Loucy (cell line): ENCODE data around the gene PDCD2.

Source experiments
- H2AFZ ChIP-seq: fragments of 200-600 bp; sonication (generic); 2 replicates; pipeline ENCODE4 v1.6.0; 2016; ENCODE audit warnings: antibody characterized with exemption, mild to moderate bottlenecking, low read length, moderate library complexity
- H3F3A ChIP-seq: fragments of 200-600 bp; 2 replicates; pipeline ENCODE4 v1.6.0; 2016; ENCODE audit warnings: antibody characterized with exemption, low read depth, mild to moderate bottlenecking
- H3K27me3 ChIP-seq: fragments of 200-600 bp; sonication (generic); 2 replicates; pipeline ENCODE4 v1.6.1; 2014; ENCODE audit warnings: low read length, mild to moderate bottlenecking; ENCODE audit not compliant: insufficient read depth, poor library complexity, severe bottlenecking
- H3K36me3 ChIP-seq: fragments of 200-600 bp; sonication (generic); 2 replicates; pipeline ENCODE4 v1.6.1; 2016; ENCODE audit warnings: low read length; ENCODE audit not compliant: insufficient read depth
- H3K4me1 ChIP-seq: fragments of 200-600 bp; sonication (generic); 2 replicates; pipeline ENCODE4 v1.5.1; 2014; ENCODE audit warnings: low read length, mild to moderate bottlenecking; ENCODE audit not compliant: insufficient read depth, poor library complexity, severe bottlenecking
- H3K4me2 ChIP-seq: fragments of 200-600 bp; sonication (generic); 2 replicates; pipeline ENCODE4 v1.6.0; 2014; ENCODE audit warnings: antibody characterized with exemption, low read length, low read depth, mild to moderate bottlenecking; ENCODE audit not compliant: poor library complexity, severe bottlenecking
- H3K4me3 ChIP-seq: fragments of 200-600 bp; sonication (generic); 2 replicates; pipeline ENCODE4 v1.5.1; 2014; ENCODE audit warnings: low read length, mild to moderate bottlenecking, mixed read lengths; ENCODE audit not compliant: poor library complexity, severe bottlenecking
- H3K79me2 ChIP-seq: fragments of 200-600 bp; sonication (generic); 2 replicates; pipeline ENCODE4 v1.6.1; 2014; ENCODE audit warnings: low read length; ENCODE audit not compliant: insufficient read depth
- H3K9ac ChIP-seq: fragments of 200-600 bp; sonication (generic); 2 replicates; pipeline ENCODE4 v1.6.0; 2014; ENCODE audit warnings: mild to moderate bottlenecking, low read depth, low read length, moderate library complexity; ENCODE audit not compliant: poor library complexity, severe bottlenecking
- H3K9me2 ChIP-seq: fragments of 200-600 bp; sonication (generic); replicated peaks from 2 replicates; pipeline ENCODE4 v1.6.1; 2016; ENCODE audit warnings: low read depth, low read length, mixed read lengths
- H3K9me3 ChIP-seq: fragments of 200-600 bp; sonication (generic); 2 replicates; pipeline ENCODE4 v1.6.1; 2014; ENCODE audit warnings: mild to moderate bottlenecking, antibody characterized with exemption, low read length, low read depth; ENCODE audit not compliant: insufficient read depth
- H4K20me1 ChIP-seq: fragments of 200-600 bp; sonication (generic); 2 replicates; pipeline ENCODE4 v1.6.0; 2014; ENCODE audit warnings: antibody characterized with exemption, low read length, mild to moderate bottlenecking; ENCODE audit not compliant: insufficient read depth, poor library complexity, severe bottlenecking
- EZH2phosphoT487 ChIP-seq: fragments of 200-600 bp; IDR thresholded peaks from 2 replicates; pipeline ENCODE4 v1.6.1; 2018; ENCODE audit warnings: antibody characterized with exemption, mild to moderate bottlenecking, moderate library complexity, borderline replicate concordance
- TF ChIP-seq, protein P1 (sequence below): fragments of 200-600 bp; sonication (generic); conservative IDR thresholded peaks from 2 replicates; pipeline ENCODE4 v1.5.1; 2014; ENCODE audit warnings: mild to moderate bottlenecking, antibody characterized with exemption, low read length

The PDCD2 gene

DNA sequence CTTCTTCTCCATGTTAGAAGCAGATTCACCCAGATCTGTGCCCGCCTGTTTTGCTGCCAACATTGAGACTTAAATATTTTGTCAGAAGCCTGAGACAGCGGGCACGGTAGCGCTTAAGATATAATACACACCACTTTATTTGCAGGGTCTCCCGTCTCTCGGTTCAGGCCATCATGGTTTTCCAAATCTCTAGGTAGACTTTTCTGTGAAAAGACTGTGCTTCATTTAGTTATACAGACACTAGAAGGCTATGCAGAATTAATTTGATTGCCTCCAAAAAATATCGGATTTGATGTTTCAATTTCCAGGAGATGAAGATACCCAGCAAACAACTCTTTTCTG lies 29.7 kb downstream of the PDCD2 start:
- H3F3A ChIP-seq: no peaks in the 10 kb centered on the region; the same call in 1 of the 2 replicates
- peaks cover 56% of the 10 kb centered on the region for H3K4me1 ChIP-seq
- peaks cover 84% of the 10 kb centered on the region for H3K79me2 ChIP-seq
- peaks cover 64% of the 10 kb centered on the region for H4K20me1 ChIP-seq
- H3K36me3 ChIP-seq: no peaks in the 10 kb centered on the region
- H3K27me3 ChIP-seq: no peaks in the 10 kb centered on the region
- H3K4me2 ChIP-seq: peak overlapping the region; percentile 94
- H2AFZ ChIP-seq: peak overlapping the region; percentile 92
- H3K9me2 ChIP-seq: no peaks in the 10 kb centered on the region
- peak overlapping the region; percentile 95 for H3K4me3 ChIP-seq
- no peaks in the 10 kb centered on the region for H3K9me3 ChIP-seq
- H3K9ac ChIP-seq: peak overlapping the region; percentile 91
- TF ChIP-seq, protein P1, sequence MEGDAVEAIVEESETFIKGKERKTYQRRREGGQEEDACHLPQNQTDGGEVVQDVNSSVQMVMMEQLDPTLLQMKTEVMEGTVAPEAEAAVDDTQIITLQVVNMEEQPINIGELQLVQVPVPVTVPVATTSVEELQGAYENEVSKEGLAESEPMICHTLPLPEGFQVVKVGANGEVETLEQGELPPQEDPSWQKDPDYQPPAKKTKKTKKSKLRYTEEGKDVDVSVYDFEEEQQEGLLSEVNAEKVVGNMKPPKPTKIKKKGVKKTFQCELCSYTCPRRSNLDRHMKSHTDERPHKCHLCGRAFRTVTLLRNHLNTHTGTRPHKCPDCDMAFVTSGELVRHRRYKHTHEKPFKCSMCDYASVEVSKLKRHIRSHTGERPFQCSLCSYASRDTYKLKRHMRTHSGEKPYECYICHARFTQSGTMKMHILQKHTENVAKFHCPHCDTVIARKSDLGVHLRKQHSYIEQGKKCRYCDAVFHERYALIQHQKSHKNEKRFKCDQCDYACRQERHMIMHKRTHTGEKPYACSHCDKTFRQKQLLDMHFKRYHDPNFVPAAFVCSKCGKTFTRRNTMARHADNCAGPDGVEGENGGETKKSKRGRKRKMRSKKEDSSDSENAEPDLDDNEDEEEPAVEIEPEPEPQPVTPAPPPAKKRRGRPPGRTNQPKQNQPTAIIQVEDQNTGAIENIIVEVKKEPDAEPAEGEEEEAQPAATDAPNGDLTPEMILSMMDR: no peak
- no peak for TF ChIP-seq EZH2phosphoT487

DNA sequence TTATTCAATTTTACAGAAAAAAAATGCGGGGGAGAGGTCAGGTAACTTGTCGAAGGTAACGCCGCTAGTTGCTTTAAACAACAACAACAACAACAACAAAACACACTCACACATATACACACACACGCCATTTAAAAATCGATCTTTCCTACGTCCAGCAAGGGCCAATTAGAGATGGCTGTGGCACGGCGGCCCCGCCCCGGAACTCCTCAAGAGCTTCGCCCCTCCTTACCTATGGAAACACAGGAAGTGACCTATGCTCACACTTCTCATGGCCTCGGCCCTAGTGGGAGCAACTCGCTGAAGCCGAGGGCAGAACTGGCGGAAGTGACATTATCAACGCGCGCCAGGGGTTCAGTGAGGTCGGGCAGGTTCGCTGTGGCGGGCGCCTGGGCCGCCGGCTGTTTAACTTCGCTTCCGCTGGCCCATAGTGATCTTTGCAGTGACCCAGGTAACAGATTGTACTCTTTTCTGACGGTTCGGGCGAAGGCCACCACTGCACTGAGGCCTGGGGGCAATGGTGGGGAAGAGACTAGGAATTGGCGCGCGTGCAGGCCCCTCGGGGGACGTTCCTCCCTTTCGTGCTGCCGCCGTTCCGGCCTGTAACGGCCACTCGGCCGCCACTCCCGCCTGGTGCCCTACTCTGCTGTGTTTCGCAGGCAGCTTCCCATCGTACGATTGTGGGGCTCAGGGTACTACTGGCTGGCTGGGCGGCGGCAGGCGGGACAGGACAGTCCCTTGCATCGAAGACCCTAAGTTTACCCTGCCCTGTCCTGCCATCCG lies 30.2 kb downstream of the PDCD2 start, which contains the start of gene TBP:
TBP (plus strand) TSS at position 357 of the 783 bp plus-strand sequence. CDS start 2,661 bp downstream, outside the sequence.
- Histone ChIP-seq H3K4me3 (peak within 1 kb of the TSS; percentile 95), H3K4me2 (peak within 1 kb of the TSS; percentile 94), H3K79me2 (peaks cover 84% of the 10 kb centered on the region), H3K9ac (peak within 1 kb of the TSS; percentile 91), H4K20me1 (peaks cover 64% of the 10 kb centered on the region), H3K4me1 (peaks cover 56% of the 10 kb centered on the region), H3K36me3 (no peaks in the 10 kb centered on the region), H2AFZ (peak within 1 kb of the TSS; percentile 99), H3F3A (no peaks in the 10 kb centered on the region; the same call in 1 of the 2 replicates), H3K9me2 (no peaks in the 10 kb centered on the region), H3K9me3 (no peaks in the 10 kb centered on the region), H3K27me3 (no peaks in the 10 kb centered on the region)
- TF ChIP-seq, protein P1: no peak
- no peak for TF ChIP-seq EZH2phosphoT487

DNA sequence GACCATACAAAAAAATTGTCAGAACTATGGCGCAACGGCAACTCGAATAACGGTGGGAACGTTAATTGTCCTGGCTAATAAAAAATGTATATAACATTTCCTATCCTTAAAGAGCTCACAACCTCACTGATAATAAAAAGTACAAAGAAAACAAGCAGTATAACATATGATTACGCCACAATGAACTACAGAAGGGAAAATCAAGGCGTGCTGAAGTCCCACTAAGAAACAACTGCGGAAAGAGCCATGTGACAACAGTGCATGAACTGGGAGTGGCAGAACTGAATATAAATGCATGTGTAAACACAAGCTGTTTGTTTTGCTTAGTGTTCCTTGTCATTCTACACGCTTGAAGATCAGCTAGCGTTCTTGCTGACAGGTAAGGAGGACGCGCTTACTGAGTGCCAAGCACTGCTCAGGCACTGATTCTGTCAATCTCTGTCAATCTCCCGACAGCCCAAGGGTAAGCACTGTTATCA lies 30.9 kb downstream of the PDCD2 start:
- H3K9me2 ChIP-seq: no peaks in the 10 kb centered on the region
- peaks cover 57% of the 10 kb centered on the region for H3K4me1 ChIP-seq
- no peaks in the 10 kb centered on the region for H3K9me3 ChIP-seq
- H3K4me2 ChIP-seq: peak overlapping the region; percentile 94
- H4K20me1 ChIP-seq: peaks cover 66% of the 10 kb centered on the region
- peak overlapping the region; percentile 95 for H3K4me3 ChIP-seq
- peaks cover under 1% of the 10 kb centered on the region; the same call in 1 of the 2 replicates for H3K36me3 ChIP-seq
- H3K9ac ChIP-seq: peak overlapping the region; percentile 91
- no peaks in the 10 kb centered on the region for H3K27me3 ChIP-seq
- TF ChIP-seq, protein P1: no peak
- TF ChIP-seq EZH2phosphoT487: no peak
- peak overlapping the region; percentile 99 for H2AFZ ChIP-seq
- H3K79me2 ChIP-seq: peaks cover 84% of the 10 kb centered on the region
- H3F3A ChIP-seq: no peaks in the 10 kb centered on the region; the same call in 1 of the 2 replicates
